Middle frontal gyrus (tissue), 1 donor: ENCODE measurements around the gene KCNJ2.

Experiments
- DNase-seq: peaks from one replicate; pipeline ENCODE4 v3.0.0-alpha.2; 2015; ENCODE audit warnings: low spot score; ENCODE audit errors: extremely low spot score

KCNJ2 gene

DNA sequence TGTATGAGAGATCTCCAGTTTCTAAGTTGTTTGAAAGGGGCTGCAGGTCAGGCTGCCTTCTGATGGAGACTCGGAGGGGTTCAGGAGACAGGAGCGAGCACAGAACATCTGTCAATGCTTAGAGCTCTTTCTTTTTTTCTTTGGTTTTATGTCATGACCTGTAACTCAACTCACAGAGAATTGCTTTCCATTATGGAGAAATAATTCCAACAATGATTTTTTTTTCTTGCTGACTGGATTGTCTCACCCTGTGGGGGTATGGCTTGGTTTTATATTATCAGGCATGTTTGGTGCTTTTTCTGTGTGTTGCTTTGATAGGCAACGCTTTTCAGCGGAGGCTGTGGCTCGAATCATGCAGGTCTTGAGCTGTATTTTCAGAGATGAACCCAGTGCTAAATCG is 10.7 kb upstream of the KCNJ2 start:
- no peak for DNase-seq

DNA sequence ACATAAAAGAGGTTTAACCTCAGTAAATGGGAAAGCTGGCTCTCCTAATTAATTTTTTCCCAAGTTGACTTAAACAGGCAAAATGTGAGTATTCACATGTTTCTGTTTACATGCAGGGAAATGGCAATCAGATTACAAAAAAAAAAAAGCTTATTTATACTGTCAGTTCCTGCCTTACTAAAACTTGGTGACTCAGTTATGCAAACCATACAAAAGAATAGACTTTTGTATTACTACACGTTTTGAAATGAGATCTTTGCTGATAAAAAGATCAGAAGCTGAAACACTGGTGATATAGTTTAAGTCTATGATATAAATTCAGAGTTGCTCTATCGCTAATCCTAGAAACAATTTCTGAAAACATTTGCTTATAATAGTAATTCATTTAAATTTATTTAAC is 9.4 kb upstream of the KCNJ2 start:
- no peak for DNase-seq

DNA sequence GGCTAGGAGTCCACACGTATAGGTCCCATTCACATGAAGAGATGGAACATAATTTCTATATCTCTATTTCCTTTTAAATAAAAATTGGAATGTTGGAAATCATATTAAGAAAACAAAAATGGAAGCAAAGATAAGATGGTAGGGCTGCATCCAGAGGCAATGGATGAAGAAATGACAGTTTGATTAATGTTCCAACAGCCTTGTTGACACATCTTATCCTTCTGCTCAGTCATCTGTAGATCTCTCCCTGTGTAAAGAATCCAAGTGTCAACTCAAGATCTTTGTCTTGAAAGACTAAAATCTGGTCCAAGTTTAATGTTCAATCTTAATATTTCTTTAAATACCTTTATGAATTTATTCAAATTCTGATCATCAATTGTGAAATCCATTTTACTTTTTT is 7.8 kb upstream of the KCNJ2 start:
- DNase-seq: no peak

DNA sequence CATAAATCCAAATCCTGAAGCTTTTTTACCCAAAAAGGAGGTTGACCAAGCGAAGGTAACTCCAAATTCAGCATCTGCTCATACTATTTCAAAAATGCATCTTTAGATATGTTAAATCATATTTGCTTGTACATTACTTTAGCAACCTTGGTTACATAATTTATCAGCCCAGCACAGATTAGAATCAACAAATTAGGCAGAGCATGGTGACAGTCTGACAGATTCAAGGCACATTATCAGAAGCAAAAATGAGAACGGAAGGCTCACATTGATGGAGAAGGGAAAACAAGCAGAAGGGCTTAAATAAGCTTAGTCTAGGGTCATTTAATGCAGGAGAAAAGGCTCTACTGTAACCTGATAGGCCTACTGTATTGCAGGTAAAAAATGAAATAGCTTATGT is 3.9 kb upstream of the KCNJ2 start:
- DNase-seq: no peak

DNA sequence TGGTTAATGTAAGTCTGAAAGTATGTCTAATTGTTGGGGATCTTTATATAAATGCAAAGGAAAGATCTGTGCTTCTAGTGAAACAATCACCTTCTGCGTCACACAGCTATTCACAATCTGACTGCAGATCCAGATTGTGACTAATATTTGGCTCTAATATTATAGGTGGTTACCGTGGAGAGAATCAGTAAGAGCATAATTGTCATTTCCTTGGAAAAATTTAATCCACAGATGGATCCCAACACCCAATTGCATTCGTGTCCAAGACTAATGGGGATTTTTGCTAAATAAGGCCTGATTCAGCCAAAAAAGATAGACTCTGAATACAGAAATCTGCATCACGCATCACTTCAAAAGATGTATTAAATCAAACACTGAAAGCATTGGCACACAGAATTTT is 2.7 kb upstream of the KCNJ2 start:
- DNase-seq: no peak

DNA sequence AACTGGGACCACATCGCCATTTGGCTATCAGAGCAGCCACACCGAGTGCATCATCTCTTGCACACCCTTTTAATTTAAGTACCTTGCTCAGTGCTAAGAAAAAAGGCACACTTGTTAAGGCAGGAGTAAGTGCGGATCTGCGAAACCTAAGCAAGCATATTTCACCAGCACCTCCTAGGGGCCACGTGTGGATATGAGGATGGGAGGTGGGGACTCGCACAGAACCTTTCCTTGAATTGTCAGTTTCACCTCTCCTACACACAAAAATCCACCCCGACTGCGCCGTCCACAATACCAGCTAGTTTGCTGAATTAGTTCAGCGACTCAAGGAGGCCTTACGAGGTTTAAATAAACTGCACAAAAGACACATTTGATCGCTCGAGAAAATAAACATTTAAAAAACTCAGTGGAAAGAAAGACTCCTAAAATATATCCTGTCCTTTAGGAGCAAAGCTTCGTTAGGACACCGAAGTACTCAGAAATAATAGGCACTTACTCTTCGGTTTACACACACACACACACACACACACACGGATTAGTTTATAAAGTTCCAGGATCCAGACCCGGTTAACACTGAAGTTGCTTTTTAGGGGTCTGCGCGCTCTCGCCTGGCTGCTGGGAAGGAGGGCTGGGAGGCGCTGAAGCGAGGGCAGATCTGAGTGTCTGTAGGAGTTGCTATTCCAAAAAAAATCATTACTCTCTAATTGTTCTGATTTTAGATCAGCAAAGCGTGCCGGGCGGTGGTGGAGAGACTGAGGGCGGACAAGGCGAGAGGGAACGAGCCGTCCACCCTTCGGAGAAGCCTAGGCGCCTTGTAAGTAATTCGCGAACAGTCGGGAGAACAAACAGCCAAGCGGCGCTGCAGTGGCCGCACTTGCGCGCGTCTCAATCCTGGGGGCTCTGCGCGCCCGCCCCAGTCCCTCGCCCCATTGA is 1.0 kb upstream of the KCNJ2 start:
- DNase-seq: no peak

DNA sequence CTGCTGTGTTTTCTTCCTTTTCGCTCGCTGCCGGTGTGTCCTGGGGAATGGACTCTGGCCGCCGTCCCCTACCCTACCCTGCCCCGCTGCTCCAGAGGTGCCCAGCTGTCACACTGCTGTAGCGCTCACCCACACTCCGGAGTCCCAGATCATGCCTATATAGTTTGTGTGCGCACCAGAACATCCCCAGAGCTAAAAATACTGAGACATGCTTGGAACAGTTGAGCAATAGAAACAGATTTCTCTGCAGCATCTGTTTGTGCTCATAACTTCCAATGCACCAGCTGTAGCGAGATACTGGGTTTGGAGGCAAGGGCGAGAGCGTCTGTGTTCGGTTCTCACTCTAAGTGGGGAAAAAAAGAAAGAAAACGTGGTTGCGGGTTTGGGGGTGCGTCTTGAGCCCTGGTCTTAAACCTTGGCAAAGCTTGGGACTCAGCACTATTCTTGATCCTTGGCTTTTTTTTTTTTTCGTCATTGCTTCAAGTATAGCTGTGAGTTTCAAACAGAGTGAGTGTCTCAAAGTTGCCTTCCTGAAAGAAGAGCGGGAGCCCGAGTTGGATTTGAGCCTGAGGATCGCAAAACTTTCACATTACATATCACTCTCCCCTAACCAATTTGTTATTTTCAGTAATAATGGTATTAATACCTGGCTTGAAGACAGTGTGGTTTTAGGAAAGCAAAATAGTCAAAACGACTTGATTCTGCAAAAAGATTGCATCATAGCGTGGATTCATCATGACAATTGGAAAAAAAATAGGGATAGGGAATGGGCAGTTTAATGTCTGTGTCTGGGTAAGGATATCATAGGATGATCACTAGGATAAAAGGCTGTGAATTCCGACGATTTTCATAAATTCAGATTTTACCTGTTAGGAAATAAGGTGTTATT is 621 bp downstream of the KCNJ2 start:
- DNase-seq: no peak

DNA sequence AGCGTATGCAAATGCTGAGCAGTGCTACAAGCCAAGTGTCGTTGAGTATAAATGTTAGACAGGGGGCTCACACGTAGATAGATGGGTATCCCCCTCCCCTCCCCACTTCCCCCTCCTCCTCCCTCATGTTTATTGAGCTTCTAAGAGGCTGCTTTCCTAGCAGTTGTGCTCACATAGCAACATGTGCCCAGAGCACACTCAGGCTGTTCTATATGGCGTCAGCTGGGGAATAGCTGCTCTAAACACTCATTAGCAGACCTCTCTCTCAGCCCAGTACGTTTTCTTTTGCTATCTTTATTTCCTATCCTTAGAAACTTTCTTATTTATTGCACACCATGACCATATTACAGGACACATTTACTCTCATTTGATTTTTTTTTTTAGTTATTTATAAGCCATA is 1.8 kb downstream of the KCNJ2 start:
- DNase-seq: no peak

DNA sequence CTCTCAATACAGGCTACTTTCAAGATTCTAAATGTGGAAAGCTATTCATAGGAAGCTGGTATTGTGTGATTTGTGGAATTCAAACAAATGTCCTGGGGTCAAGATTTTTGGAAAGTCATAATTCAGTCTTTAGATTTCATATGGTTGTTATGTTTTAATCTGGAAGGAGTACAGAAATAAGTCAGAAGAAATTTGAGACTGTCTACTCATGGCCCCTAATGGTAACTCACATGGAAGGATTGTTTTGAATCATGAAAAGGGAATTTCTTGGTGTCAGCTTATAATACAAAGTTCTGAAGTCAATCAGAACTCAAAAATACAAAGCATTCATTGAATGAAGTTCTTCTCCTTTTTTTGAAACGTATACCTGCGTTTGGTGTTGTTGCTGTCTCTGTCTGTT is 3.1 kb downstream of the KCNJ2 start:
- no peak for DNase-seq

DNA sequence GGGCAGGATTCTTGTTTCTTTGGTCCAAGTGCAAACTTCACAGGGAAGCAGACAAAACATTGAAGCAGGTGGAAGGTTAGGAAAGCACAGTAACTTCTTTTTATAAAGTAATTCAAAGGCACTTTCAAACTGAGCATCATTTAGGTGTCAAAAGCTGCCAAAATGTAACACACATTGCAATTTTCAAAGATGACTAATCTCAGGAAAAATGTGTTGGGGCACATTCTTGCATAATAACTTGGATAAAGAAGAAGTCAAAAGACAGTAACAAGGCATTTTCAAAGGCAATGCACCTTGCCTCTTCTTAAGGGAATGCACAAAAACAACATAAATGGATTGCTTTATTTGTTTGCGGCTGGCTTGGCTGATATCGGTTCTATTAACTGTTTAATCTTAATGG is 3.6 kb downstream of the KCNJ2 start:
- no peak for DNase-seq

DNA sequence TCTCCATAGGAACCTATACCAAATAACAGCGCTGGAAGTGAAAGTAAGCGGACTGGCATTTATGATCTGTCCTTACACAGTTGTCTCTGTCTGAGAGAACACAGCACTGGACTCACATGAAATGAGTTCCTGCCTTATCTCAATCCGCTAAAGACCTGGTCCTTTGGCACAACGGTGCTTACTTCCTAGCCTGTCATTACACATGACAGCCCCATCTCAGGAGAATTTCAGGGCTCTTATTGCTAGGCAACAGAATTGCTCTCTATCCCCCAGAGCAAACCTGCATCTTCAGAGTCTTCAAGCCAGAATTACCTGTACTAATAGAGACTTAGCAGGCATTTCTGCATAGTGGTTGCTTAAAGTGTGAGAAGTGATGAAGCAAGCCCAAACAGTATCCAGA is 4.3 kb downstream of the KCNJ2 start:
- no peak for DNase-seq

DNA sequence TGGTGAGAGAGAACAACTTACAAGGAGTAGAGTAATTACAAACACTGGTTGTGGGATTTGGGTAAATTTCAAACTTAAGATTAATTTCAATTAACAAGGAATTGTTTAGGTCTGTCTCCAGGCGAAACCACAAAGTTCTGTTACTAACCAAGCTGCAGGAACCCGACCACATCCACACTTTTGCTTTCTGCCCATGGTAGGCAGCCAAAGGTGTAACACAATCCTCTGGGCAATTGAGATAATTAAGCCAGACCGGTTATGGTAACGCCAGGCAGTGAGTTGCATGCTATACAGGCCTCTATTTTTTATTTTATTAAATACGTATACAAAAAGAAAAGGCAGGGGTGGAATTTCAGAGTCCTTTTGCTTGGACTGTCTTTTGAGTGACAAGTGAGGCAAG is 12.0 kb downstream of the KCNJ2 start:
- DNase-seq: no peak

DNA sequence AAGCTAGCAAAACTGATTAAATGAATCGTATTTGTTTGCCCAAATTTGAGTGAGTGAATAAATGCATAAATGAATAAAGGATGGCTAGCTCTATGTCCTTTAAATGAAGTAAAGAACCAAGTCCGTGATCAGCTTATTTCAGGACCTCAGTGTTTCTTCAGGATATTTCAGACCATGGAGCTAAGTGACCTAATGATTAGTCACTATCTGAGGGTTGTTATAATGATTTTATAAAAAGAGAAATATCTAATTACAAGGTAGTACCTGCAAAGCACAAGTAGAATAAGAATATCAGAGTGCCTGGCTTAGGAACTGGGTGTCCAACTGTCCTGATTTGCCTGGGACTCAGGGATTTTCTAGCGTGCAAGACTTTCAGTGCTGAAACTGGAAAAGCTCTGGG is 12.5 kb downstream of the KCNJ2 start:
- no peak for DNase-seq

DNA sequence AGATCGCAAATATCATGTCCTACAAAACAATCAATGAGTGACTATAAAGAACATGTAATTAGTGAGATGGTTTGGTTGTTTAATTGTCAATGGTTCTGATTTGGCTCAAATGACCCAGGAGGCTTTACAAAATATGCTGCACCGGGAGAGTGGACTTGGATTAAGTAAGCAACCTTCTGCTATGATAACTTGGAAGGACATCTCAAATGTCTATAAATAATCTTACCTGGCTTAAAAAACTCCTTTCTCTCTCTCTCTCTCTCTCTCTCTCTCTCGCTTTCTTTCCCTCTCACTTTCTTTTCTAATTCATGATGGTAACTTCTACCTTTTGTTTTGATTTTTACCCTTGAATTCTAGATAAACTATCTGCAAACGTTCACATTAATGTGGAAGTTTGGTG is 14.2 kb downstream of the KCNJ2 start:
- no peak for DNase-seq

DNA sequence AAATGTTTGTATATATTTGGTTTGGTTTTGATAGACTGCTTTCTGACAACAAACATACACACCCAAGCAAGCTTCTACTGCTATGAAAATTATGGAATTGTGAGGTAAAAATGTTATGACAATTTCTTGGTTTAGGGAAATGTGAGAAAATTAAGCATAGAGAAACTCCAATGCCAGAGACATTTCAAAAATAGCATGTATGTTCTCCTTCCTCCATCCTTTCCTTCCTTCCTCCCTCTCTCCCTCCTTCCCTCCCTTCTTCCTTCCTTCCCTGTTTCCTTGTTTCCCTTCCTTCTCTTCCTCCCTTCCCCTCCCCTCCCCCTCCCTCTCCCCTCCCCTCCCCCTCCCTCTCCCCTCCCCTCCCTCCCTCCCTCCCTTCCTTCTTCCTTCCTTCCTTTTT is 14.9 kb downstream of the KCNJ2 start:
- DNase-seq: no peak

DNA sequence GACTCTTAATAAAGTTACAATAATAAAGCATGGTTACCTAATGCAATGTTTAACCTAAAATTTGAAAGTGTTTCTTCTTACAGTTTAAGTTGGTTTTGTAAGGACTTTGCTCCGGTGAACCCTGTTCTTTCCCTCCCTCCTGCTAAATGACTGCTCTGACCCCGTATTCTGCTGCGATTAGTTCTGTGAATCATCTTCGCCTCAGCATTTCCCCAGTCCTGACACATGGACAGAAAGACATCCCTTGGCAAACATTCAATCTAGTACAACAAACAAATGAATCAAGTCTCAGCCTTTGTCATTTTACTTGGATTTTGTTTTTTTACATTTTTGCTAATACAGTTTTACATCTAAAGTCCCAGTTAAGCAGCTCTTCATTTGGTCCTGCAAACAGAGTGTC is 15.4 kb downstream of the KCNJ2 start:
- no peak for DNase-seq

DNA sequence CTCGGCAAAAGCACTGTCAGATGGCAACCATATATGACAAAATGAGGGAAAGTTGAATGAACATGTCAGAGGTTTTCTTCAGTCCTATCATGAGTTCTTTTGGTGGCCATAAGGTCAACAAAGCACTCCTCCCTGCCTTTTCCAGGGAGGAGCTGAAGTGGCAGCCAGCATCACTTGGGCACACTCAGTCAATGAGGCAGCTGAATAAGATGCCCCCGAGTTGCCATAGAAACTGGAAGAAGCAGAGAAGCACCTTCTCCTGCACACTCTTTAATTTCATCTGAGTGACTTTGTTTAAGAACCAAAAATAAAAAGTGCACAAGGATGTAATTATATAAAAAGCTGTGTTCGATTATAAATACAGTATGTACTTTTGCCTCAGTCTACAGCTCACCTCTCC is 16.0 kb downstream of the KCNJ2 start:
- no peak for DNase-seq

DNA sequence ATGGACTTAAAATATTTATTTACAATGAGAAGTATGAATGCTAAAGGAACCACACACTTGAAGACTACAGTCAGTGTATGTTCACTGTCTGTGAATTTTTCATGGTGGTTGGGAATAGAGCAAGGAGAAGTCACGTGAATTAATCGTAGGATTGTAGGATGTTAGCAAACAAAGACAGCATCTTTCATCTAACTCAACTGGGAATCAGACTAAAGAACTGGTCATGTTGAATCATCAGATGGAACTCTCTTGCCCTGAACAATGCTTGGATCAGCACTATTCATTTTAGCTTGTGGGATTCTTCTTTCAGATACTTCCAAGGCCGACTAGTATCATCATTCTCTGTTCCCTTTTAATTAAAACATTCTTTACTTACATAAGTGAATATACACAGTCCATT is 18.1 kb downstream of the KCNJ2 start:
- DNase-seq: no peak

DNA sequence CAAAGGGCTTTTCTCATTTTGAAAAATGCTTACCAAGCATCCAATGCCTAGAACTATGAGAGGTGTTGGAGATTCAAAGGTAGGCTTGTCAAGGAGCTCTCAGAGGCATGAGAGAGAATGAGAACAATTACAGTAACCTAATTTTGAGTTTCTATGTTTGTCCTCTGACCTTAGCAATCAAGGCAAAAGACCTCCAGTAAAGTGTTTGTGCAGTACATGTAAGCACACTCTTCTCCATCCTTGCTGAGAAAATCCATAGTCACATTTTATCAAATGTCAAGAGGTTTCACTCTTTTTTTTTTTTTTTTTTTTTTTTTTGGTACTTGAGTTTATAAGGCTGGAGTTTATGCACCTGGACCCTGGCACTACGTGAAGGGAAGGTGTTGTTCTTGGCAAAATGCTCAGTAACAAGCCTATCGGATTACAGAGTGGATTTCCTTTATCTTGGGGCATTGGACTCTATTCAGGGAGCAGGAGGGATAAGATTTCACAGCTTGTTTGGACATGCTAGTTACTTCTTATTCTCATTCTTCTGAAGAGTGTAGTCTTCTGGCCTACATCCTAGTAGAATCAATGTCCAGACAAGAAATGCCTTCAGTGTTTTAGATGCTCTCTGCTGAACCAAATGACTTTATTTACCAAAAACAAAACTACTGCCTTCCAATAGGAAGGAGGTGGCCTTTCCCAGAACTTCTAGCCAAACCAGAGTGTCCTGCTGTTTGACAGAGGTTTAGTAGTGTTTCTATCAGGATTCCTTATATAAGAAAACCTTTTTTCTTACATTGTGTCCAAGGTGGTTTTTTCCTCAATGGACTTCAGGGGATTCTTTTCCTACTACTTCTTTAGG is 21.9 kb downstream of the KCNJ2 start:
- no peak for DNase-seq

DNA sequence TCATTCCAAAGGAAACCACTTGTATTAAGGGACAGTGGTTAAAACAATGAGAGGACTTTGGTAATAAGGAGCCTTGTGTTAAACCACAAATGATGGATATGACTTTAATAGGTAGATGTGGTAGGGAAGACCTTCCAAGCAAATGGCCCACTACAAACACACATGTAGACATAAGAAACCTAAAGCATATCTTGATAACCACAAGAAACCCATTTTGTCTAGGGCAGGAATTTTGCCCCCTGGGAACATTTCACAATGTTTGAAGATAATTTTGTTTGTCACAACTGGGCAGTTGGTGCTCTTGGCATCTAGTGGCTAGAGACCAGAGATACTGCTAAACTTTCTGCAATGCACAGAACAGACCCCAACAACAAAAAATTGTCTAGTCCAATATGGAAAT is 25.8 kb downstream of the KCNJ2 start:
- DNase-seq: no peak

DNA sequence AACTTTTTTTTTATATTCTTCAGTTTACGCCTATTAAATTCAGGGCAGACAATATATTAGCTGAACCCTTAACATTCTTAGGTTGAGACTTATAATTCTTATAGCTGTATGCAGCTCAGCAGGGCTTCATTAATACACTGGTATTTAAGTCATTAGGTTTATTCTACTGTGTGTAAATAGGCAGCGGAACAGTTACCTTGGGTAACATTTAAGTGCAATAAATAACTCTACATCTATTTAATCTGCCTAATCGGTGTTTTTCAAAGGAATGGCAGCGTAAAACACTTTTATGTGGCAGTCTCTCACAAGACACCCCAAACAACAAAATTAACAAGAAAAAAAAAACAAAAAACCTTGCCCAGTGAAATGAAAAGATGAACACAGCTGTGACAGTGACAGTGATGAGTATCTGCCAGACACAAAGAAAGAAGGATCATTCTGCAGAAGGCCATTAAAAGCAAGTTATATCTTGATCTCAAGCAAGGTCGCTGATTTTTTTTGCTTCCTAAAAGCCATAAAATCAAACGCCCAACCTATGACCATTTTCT is 32.6 kb downstream of the KCNJ2 start:
- DNase-seq: no peak
